ENCODE data around the gene INO80E. TPM values are rescaled to one million over a fixed set of nuclear protein-coding genes. Genes with fewer than 3 reads are reported as not detected.
"Not testable (repeated sequence)": the region's sequence is repeated elsewhere in the genome, so short reads cannot be mapped to it uniquely, and the experiment has no call there.

Gene INO80E
- total RNA-seq (2014; rRNA removed; shearing (Covaris generic)), result 70.8 and 136 TPM in 2 replicates

DNA sequence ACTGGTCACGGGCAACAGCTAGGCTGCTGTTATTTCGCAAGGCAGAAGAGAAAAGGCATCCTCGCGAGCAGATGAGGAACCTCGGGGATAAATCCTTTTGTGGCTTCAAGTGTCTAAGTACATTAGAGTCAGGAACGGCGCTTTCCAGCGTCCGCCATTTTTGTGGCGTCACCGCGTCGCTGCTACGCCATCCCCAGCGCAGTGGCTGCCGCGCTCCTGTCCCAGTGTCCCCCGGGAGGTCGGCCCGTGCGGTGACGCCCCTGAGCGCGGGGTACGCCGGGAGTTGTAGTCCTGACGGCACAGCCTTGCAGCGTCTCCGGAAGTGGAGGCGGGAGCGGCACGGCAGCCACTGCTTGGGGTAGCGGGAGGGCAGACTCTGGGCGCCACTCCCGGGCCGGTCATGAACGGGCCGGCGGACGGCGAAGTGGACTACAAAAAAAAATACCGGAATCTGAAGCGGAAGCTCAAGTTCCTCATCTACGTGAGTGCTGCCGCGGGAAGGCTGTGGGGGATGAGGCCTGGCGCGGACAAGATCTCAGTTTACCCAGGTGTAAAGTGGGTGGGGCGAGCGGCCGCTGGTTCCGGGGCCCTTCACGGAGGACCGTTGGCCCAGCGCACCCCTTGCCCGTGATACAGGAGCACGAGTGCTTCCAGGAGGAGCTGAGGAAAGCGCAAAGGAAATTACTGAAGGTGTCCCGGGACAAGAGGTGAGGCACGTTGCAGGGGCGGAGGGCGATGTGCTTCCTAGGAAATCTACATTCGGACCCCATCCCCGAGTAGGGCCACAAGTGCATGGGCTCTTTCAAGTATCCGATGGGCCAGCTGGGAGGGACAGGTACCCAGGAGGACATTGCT is at the start of gene INO80E:
INO80E (plus strand) TSS at position 331 of the 855 bp plus-strand sequence; CDS start at position 401, 70 bp downstream.
- peak; percentile 97 for DNase-seq (ENCODE audit: low read depth)

DNA sequence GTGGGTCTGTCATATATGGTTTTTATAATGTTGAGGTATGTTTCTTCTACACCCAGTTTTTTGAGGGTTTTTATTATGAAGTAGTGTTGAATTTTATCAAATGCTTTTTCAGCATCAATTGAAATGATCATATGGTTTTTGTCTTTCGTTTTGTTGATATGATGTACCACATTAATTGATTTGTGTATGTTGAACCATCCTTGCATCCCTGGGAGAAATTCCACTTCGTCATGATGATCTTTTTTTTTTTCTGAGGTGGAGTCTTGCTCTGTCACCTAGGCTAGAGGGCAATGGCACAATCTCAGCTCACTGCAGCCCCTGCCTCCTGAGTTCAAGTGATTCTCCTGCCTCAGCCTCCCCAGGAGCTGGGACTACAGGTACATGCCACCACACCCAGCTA is 48.1 kb upstream of the INO80E start:
- DNase-seq (ENCODE audit: low read depth), result no peak

- DNase-seq (ENCODE audit: low read depth), result no peak
Observed at GRCh38 chr16:29950806-29951461, 45.1 kb upstream of the INO80E start.

DNA sequence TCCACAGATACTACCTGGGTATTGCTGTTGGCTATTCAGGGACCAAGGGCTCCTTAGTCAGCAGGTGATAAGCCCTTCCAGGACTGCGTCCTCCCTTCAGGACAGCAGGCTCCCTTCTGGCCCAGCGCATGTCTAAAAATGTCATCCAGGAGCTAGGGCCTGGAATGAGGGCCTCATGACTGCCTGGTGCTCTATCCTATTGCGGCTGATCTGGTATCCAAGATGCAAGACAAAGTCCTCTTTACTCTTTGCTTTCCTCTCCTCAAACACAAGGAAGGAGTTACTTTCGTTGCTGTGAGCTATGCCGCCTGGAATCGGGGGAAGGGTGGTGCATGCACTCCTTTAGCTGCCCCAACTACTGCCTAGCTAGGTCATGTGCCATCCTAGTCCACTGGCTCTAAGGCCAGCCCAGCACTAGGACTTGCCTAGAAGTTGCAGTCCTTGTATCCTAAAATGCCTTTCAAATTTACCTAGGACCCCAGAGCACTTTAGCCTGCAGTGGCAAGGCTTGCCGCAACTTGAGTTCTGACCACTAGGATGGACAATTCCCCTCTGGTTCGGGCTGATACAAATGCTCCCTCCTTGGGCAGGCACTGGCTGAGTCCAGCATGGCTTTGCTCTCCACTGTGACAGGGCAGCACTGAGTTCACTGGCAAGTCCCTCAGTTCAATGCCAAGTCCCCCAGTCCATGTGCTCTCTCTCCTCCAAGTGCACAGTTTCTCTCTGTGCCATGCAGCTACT is 44.2 kb upstream of the INO80E start:
- DNase-seq (ENCODE audit: low read depth), result no peak

- no peak for DNase-seq (ENCODE audit: low read depth)
Observed at GRCh38 chr16:29958756-29959155, 37.3 kb upstream of the INO80E start.

GRCh38 chr16:29959293-29959692 is 36.7 kb upstream of the INO80E start:
- no peak for DNase-seq (ENCODE audit: low read depth)

GRCh38 chr16:29959821-29960220 is 36.2 kb upstream of the INO80E start:
- DNase-seq (ENCODE audit: low read depth), result not testable (repeated sequence)

- DNase-seq (ENCODE audit: low read depth), result no peak
Observed at GRCh38 chr16:29961127-29961478, 34.9 kb upstream of the INO80E start.

- DNase-seq (ENCODE audit: low read depth), result peak; percentile 90
Observed at GRCh38 chr16:29961479-29962343, 34.3 kb upstream of the INO80E start, which contains the start of gene TMEM219. Gene TMEM219, plus strand, starts transcription at chr16:29962079. Its CDS starts 1,065 bp downstream, at chr16:29963144.

- DNase-seq (ENCODE audit: low read depth), result peak; percentile 27
Observed at GRCh38 chr16:29962344-29962994, 33.6 kb upstream of the INO80E start.

DNA sequence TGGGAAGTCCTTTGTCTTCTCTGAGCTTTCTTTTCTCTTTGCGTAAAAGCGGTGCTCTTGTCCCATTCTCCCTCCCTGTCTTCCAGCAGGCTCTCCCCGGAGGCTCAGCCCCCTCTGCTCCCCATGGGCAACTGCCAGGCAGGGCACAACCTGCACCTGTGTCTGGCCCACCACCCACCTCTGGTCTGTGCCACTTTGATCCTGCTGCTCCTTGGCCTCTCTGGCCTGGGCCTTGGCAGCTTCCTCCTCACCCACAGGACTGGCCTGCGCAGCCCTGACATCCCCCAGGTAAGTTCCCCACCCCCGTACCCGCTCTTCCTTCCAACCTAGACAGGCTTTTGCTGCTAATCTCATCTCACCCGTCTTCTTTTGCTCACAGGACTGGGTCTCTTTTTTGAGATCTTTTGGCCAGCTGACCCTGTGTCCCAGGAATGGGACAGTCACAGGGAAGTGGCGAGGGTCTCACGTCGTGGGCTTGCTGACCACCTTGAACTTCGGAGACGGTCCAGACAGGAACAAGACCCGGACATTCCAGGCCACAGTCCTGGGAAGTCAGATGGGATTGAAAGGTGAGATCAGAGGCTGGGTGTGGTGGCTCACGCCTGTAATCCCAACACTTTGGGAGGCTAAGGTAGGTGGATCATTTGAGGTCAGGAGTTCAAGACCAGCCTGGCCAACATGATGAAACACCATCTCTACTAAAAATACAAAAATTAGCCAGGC is 32.9 kb upstream of the INO80E start:
- DNase-seq (ENCODE audit: low read depth), result no peak

DNA sequence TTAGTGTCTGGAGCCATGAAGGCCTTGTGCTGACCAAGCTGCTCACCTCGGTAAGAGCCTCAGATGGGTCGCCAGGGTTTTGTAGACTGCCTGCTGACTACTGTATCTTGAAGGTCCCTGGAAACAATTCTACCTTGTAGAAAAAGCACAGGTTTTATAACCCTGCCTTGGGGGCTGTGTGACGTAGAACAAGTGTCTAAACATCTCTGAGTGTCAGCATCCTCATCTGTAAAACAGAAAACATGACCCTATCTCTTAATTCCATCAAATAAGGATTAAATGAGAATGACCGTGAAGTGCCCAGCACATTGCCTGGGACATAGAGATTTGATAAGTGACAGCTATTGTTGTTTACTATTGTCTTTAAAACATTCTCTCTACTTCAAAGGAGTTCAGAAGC is 27.8 kb upstream of the INO80E start:
- DNase-seq (ENCODE audit: low read depth), result no peak

GRCh38 chr16:29971304-29971703 is 24.7 kb upstream of the INO80E start:
- DNase-seq (ENCODE audit: low read depth), result no peak

GRCh38 chr16:29972500-29972899 is 23.5 kb upstream of the INO80E start:
- DNase-seq (ENCODE audit: low read depth), result no peak

DNA sequence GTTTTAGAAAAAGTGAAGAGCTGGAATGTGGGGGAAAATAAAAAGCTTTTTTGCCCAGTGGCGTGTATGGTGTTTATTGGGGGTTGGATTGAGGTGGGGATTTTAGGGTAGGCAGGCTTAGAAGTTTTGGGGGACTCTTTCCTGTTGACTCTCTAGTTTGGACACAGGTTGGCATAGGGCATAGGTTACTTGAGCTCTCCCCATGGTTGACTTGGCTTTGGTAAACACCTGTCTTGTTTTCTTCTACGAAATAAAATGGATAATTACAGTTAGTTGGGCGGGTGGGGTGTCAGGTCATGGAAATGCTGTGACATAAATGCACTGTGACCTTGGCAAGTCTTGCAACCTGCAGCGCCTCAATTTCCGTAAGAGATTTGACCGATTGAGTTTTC is 23.1 kb upstream of the INO80E start:
- DNase-seq (ENCODE audit: low read depth), result no peak

DNA sequence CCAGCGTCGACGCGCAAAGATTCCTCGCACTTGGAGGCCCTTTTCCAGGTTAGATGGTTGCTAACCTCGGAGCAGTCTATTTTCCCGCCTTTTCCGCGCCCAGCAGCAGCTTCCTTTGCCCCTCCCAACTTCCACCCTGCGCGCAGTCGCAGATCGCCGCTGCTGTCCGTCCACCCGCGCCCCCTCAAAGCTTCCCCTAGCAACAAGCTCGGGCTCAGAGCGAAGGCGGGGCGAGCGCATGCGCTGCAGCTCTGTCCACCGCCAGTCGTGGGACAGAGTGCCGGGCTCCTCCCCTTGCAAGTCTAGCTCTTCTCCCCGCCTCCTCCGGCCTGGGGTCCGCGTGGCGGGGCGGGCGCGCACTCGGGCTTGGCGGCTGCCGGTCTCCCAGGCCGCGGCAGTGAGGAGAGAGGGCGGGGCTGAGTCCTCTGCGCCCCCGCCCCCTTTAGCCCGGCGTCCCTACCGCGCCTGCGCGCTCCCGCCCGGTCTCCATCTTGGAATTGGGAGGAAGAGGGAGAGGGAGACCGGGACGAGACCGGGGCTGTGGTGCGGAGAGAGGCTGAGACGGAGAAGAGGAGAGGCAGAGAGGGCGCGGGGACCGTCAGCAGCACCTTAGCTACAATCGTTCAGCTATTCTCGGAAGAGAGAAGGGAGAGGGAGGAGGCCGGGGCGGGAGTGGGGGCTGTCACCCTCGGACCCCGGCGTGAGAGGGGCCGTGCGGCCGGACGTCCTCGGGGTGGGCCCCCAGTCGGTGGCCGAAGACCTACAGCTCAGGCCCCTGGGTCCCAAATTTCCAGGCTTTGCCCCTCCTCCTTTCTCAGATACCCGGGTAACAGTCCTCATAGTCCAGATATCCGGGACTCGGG is 22.4 kb upstream of the INO80E start, which contains the start of gene TAOK2:
TAOK2 (plus strand) TSS at position 485 of the 863 bp plus-strand sequence. CDS start 3,905 bp downstream, outside the sequence.
- peak; percentile 98 for DNase-seq (ENCODE audit: low read depth)

DNA sequence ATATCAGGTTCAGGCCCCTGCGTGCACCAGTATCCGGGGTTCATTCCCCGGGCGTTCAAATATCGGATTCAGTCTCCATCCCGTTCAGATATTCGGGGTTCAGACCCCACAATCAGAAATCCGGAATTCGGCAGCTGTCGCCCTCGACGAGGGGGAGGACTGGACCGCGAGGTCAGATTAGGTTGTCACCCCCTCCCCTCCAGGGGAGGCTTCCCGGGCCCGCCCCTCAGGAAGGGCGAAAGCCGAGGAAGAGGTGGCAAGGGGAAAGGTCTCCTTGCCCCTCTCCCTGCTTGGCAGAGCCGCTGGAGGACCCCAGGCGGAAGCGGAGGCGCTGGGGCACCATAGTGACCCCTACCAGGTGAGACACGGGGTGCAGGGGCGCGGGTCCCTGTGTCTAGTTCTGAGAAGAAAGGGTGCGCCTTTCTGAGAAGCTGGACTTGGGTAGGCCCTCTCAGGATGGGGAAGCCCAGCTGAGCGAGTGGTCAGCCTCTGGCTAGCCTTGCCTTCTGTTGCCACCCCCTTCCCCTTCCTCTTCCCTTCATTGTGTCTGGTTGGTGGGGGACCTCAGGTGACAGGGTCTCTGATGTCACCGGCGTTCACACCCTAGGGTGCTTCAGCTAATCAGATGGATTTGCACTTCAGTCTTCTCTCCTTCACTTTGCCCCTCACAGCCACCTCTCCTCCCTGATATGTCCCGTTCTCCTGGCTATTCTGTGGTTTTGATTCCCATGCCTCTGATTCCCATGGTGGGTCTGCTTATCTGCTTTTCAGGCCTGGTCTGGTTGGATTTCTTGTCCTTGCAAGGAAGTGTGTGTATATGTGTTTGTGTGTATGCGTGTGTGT is 21.5 kb upstream of the INO80E start:
- DNase-seq (ENCODE audit: low read depth), result no peak

- no peak for DNase-seq (ENCODE audit: low read depth)
Observed at GRCh38 chr16:29975134-29975538, 20.9 kb upstream of the INO80E start.
